K562 (cell line): ENCODE results near the gene BCAM. TPM values are rescaled to one million over a fixed set of nuclear protein-coding genes. Genes with fewer than 3 reads are reported as not detected.

ENCODE experiments used
- ATAC-seq: fragments of 200-7000 bp; cut with Tn5 transposase; 3 replicates; pipeline ENCODE4 v1.9.1; 2020; ENCODE audit warnings: moderate library complexity
- BruUV-seq: library from RNA; stranded (reverse); fragments of 400-500 nt; replicated peaks from 2 replicates; lab custom pipeline; 2021; lab: Mats Ljungman, UMichigan
- CTCF ChIA-PET: fragments of 300-600 bp; formaldehyde crosslinking; extraction: SDS; loops from one replicate; lab custom pipeline; 2021; ENCODE audit warnings: low intra/inter-chr PET ratio; lab: Yijun Ruan, JAX
- POLR2A ChIA-PET: fragments of 300-600, 350-650 bp; sonication (Branson Sonifier 250); formaldehyde crosslinking; extraction: SDS; loops from one replicate; lab custom pipeline; 2021; ENCODE audit warnings: antibody characterized with exemption, inconsistent platforms; lab: Yijun Ruan, JAX
- DNase-seq, 4 experiments: peaks; one replicate each; pipeline versions ENCODE4 v3.0.0 to v3.0.0-alpha.2; 2011 to 2018; ENCODE audit warnings: low spot score in 3 of 4, mixed read lengths in 3 of 4; ENCODE audit errors: extremely low read depth in 1 of 4
- FAIRE-seq: peaks from 2 replicates; lab custom pipeline; 2011; peaks lifted over from hg19 to GRCh38; lab: Jason Lieb, UNC
- H2AFZ ChIP-seq: 2 replicates; pipeline ENCODE4 v1.6.0; 2011; ENCODE audit warnings: low read depth, low read length, control low read depth, inconsistent platforms
- H3K27ac ChIP-seq: fragments of 200-600 bp; 3 replicates; pipeline ENCODE4 v1.8.0; 2011; ENCODE audit warnings: low read depth, mild to moderate bottlenecking, control low read depth, inconsistent platforms, low read length, moderate library complexity, mixed read lengths; ENCODE audit errors: extremely low read depth
- H3K27me3 ChIP-seq, 2 experiments: fragments of 300-600 bp in 1 of 2; 2 replicates in 1 of 2; 3 replicates in 1 of 2; pipeline versions ENCODE4 v1.6.0 to v1.8.0; 2011; ENCODE audit warnings: inconsistent platforms in 2 of 2, low read length in 2 of 2, mild to moderate bottlenecking in 1 of 2, mixed read lengths in 1 of 2, moderate library complexity in 1 of 2; ENCODE audit not compliant: control insufficient read depth in 2 of 2, insufficient read depth in 2 of 2
- H3K36me3 ChIP-seq: fragments of 300-600 bp; 3 replicates; pipeline ENCODE4 v1.8.0; 2011; ENCODE audit warnings: mild to moderate bottlenecking, low read length, inconsistent platforms; ENCODE audit not compliant: control insufficient read depth, insufficient read depth
- H3K4me1 ChIP-seq, 2 experiments: fragments of 200-600 bp in 1 of 2; replicated peaks in 1 of 2; 2 replicates in 1 of 2; 3 replicates in 1 of 2; pipeline versions ENCODE4 v1.5.1 to v1.8.0; 2011; ENCODE audit warnings: inconsistent platforms in 2 of 2, low read length in 2 of 2, mild to moderate bottlenecking in 1 of 2, mixed read lengths in 1 of 2, moderate library complexity in 1 of 2; ENCODE audit not compliant: control insufficient read depth in 2 of 2, insufficient read depth in 2 of 2
- H3K4me2 ChIP-seq: 2 replicates; pipeline ENCODE4 v1.6.1; 2011; ENCODE audit warnings: low read length, control low read depth, inconsistent platforms, mixed read lengths; ENCODE audit not compliant: insufficient read depth
- H3K4me3 ChIP-seq: fragments of 200-600 bp; sonication (generic), shearing (Covaris generic); 2 replicates; pipeline ENCODE4 v1.5.1; 2016; ENCODE audit warnings: control low read depth, inconsistent platforms
- H3K79me2 ChIP-seq: fragments of 200-600 bp; 3 replicates; pipeline ENCODE4 v1.8.0; 2011; ENCODE audit warnings: low read length, inconsistent platforms; ENCODE audit not compliant: control insufficient read depth, insufficient read depth
- H3K9ac ChIP-seq, 2 experiments: 2 replicates each; pipeline versions ENCODE4 v1.6.0 to v1.6.1; 2011; ENCODE audit warnings: low read depth in 2 of 2, low read length in 2 of 2, control low read depth in 1 of 2, inconsistent platforms in 1 of 2, mild to moderate bottlenecking in 1 of 2, mixed read lengths in 1 of 2; ENCODE audit not compliant: insufficient read depth in 1 of 2
- H3K9me1 ChIP-seq: one replicate; pipeline ENCODE4 v1.6.0; 2011; ENCODE audit warnings: inconsistent platforms, mild to moderate bottlenecking, low read length, moderate library complexity; ENCODE audit not compliant: control insufficient read depth, insufficient read depth
- H3K9me3 ChIP-seq: replicated peaks from 2 replicates; pipeline ENCODE4 v1.5.1; 2011; ENCODE audit warnings: low read depth, low read length, inconsistent platforms; ENCODE audit not compliant: control insufficient read depth, insufficient read depth
- H4K20me1 ChIP-seq: replicated peaks from 2 replicates; pipeline ENCODE4 v1.6.1; 2011; ENCODE audit warnings: low read length, inconsistent platforms, mixed read lengths; ENCODE audit not compliant: control insufficient read depth, insufficient read depth
- AFF1 ChIP-seq, 2 experiments: fragments of 450-650 bp; IDR thresholded peaks; 2 replicates each; pipeline ENCODE4 v1.6.1; 2018; ENCODE audit warnings: mild to moderate bottlenecking in 2 of 2, low read depth in 1 of 2; ENCODE audit not compliant: partially characterized antibody in 2 of 2
- EP400 ChIP-seq: fragments of 450-650 bp; IDR thresholded peaks from 2 replicates; pipeline ENCODE4 v1.6.1; 2017; ENCODE audit warnings: antibody characterized with exemption, mild to moderate bottlenecking, moderate library complexity
- MLLT1 ChIP-seq, 2 experiments: fragments of 450-650 bp; IDR thresholded peaks; 2 replicates each; pipeline ENCODE4 v1.6.1; 2016
- OTX1 ChIP-seq: fragments of 450-650 bp; formaldehyde crosslinking; IDR thresholded peaks from 2 replicates; pipeline ENCODE4 v1.4.0; 2022; ENCODE audit warnings: mild to moderate bottlenecking
- VEZF1 ChIP-seq: fragments of 200-800 bp; sonication (Bioruptor generic); IDR thresholded peaks from 2 replicates; pipeline ENCODE4 v1.6.1; 2017; ENCODE audit warnings: missing genetic modification characterization, missing compliant biosample characterization
- ZNF512 ChIP-seq: IDR thresholded peaks from 2 replicates; pipeline ENCODE4 v1.6.1; 2016; ENCODE audit warnings: missing genetic modification characterization, missing compliant biosample characterization
- WGBS: fragments of 100-300 bp; shearing (Covaris generic); methylation state at CpG from one replicate; pipeline ENCODE4 v1.1.6; 2016; ENCODE audit warnings: low coverage, mixed read lengths; ENCODE audit not compliant: insufficient coverage; ENCODE audit errors: missing lambda C conversion rate; 5-methylcytosine and 5-hydroxymethylcytosine counted together
- in situ Hi-C: fragments of 300-500 bp; cut with MboI; formaldehyde crosslinking; loops from 4 replicates; pipeline ENCODE4 v1.15.0; 2018; ENCODE audit warnings: inconsistent platforms, mixed read lengths
- intact Hi-C: fragments of 100-400 bp; cut with micrococcal nuclease; formaldehyde crosslinking; loops from 2 replicates; pipeline ENCODE4 v1.14.2; 2022
- polyA plus RNA-seq, 8 experiments: library from polyadenylated mRNA; depleted of rRNA in 4 of 8; stranded (reverse) in 5 of 8; unstranded in 3 of 8; fragments of >200 nt; fragmentation: Nextera tagmentation in 2 of 8; fragmentation: Illumina TruSeq in 1 of 8; extraction: Ambion mirVana in 2 of 8; extraction: Trizol in 1 of 8; gene quantifications; 2 replicates each; pipeline versions ENCODE4 v1.2.1 to v1.2.3, GENCODE V29; 2011 to 2014; ENCODE audit warnings: inconsistent platforms in 1 of 8, missing spikeins in 1 of 8
- total RNA-seq, 7 experiments: library from RNA; depleted of rRNA in 6 of 7; stranded (reverse); fragments of >200 nt in 6 of 7; fragmentation: Illumina TruSeq in 2 of 7; extraction: Trizol in 2 of 7; gene quantifications; 2 replicates each; pipeline versions ENCODE4 v1.2.1 to v1.2.3, GENCODE V29; 2011 to 2021; ENCODE audit warnings: low replicate concordance in 1 of 7

Gene BCAM
- total and polyA plus RNA-seq, 9 of the 15 experiments (the other 6 are each of a cell fraction or from before 2014, with no cell fraction given) = 0.07 to 1.3 (median 0.33) TPM; not detected in 2

- in situ Hi-C loops (no loop called here), intact Hi-C loops (loop anchor here (1.0 to 2.0 kb wide), 5 partner anchors 46 to 200 kb away; no protein-coding TSS in a partner anchor)
- DNase-seq = peak; percentile 97 to 100 (median 99)
- H3K9me3 ChIP-seq = no peaks in the 10 kb centered on the region
- POLR2A ChIA-PET = interaction anchor here (0.6 to 2.9 kb wide), 11 partner anchors 9 to 82 kb away, joined by 3 to 16 read pairs (median 4); no protein-coding TSS in a partner anchor
- H3K9ac ChIP-seq = peak overlapping the region in 1 of 2 experiments; percentile 39; a peak in 2 of 4 replicates
- H3K36me3 ChIP-seq = no peaks in the 10 kb centered on the region
- BruUV-seq = no TSS peak
- H3K79me2 ChIP-seq = no peaks in the 10 kb centered on the region
- H2AFZ ChIP-seq = peak overlapping the region; percentile 81
- FAIRE-seq = peak; percentile 100
- CTCF ChIA-PET = interaction anchor here (0.6 to 2.5 kb wide), 9 partner anchors 12 to 163 kb away, joined by 3 to 34 read pairs (median 7); partner anchors contain the start of gene NECTIN2
- H3K27me3 ChIP-seq = no peaks in the 10 kb centered on the region
- ATAC-seq = peak; percentile 100
- no peaks in the 10 kb centered on the region for H3K9me1 ChIP-seq
- peaks cover 4 to 10% of the 10 kb centered on the region in 2 experiments; a peak in 2 of 5 replicates for H3K4me1 ChIP-seq
- peak overlapping the region; percentile 51 for H3K4me2 ChIP-seq
- H4K20me1 ChIP-seq = no peaks in the 10 kb centered on the region
- no peak overlapping the region for H3K27ac ChIP-seq
- H3K4me3 ChIP-seq = no peak overlapping the region
- WGBS = 13% methylated on average over 14 of the region's 15 CpGs
- TF ChIP-seq EP400 (peak; percentile 40; the same call in 1 of the 2 replicates), OTX1 (no peak), AFF1 (IDR thresholded peaks at IDR 0.05; ENCODE audit: low read depth in 1 of 2, partially characterized antibody in 2 of 2) (peak; percentile 34 to 48), VEZF1 (CRISPR knock-in tag) (peak; percentile 72), MLLT1 (IDR thresholded peaks at IDR 0.05) (peak in 1 of 2 experiments; percentile 69; a peak in 1 of 4 replicates), ZNF512 (tag) (no peak)
Measured at GRCh38 chr19:44770550-44771257, 38.2 kb upstream of the BCAM start.
